HG03139 (cell line): Measurements from ENCODE around the gene DPYSL5.

Source experiments
- ATAC-seq: cut with Tn5 transposase; IDR thresholded peaks from one replicate; pipeline ENCODE4 v1.9.1; 2021; ENCODE audit not compliant: unreplicated experiment

DPYSL5 gene

DNA sequence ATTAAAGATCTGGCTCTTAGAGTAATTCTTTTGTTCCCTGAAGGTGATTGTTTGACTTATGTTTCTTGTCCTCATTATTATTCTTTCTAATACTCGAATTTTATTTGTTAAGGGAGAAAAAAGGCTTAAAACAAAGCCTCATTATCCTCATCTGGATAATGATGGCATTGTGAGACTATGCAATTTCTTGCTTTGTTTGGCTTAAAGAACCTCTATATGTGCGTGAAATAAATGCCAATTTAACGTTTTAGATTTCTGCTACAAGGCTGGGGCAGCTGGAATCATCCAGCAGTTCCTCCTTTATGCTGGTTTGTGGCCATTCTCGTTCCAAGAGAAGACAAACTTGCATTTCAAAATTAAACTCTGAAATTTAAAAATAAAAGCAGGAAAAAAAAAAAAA lies 4.9 kb upstream of the DPYSL5 start:
- ATAC-seq = no peak

DNA sequence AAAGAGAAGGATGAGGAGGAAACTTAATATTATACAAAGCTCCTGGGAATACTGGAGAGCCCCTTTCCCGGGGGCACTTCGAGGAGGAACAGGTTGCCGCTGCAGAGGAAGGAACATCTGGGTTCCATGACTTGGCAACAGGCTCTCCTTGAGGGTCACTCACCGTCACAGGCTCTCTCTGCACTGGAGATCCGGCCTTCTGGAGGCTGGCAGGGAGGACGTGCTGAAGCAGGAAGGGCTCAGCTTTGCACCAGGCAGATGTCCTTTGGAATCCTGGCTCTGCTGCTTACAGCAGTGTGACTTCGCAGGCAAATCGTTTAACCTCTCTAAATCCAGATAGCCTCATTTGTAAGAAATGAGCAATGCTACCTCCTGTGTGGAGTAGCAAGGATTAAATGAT lies 2.9 kb upstream of the DPYSL5 start:
- no peak for ATAC-seq

DNA sequence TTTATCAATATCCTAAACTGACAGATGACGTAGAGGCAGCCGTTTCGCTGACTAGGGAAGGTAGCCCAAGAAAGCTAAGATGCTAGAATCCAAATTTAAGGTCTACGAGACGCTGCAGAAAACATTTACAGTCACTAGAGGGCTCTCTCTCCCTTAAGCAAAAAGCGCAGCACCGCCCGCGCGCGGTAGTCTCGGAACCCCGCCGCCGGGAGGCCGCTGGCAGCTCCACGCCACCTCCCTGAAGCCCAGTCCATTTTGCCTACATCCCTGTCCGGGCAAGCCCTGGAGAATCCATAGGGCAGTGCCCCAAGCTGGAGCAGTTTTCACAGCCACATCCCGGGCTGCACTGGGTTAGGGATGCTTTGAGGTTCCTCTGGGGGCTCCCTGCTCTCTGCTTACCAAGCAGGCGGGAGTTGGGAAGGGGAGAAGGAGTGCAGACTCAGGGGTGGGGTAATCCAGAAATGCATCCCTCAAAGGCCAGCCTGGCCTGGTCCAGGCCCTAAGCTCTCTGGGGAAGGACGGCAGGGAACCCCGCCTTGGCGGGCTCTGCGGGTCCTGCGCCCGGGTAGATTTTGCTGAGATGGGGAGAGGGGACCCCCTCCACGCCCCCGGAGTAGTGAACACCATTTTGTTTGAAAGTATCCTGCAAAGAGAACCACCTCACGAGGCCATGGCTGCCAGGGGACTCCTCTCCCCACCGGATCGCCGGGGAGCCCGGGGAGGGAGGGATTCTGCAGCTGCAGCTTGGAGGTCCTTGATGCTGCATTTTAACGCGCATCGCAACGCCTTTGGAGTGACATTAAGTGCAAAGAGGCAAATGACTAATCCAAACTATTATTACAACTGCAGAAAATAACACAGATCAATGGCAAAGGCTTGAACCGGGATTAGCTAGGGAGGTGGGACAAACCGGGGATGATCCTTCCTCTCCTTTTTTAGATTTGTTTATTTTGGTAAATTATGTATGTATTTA lies 1.3 kb upstream of the DPYSL5 start:
- ATAC-seq = no peak

DNA sequence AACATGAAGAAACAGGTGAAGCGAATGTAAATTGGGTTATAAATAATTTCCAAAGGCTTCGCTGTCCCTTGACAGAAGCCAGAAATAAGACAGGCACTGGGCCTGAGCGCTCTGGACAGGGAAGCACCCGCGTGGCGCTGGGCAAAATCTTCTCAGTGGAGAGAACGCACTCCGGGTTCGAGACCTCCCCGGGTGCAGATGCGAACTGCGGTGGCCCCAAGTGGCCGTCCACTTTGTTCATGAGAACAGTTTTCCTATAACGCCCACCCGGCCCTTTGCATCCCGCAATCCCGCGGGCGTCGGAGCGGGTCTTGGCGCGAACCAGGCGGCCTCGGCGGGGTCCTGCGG lies 651 bp upstream of the DPYSL5 start:
- no peak for ATAC-seq

DNA sequence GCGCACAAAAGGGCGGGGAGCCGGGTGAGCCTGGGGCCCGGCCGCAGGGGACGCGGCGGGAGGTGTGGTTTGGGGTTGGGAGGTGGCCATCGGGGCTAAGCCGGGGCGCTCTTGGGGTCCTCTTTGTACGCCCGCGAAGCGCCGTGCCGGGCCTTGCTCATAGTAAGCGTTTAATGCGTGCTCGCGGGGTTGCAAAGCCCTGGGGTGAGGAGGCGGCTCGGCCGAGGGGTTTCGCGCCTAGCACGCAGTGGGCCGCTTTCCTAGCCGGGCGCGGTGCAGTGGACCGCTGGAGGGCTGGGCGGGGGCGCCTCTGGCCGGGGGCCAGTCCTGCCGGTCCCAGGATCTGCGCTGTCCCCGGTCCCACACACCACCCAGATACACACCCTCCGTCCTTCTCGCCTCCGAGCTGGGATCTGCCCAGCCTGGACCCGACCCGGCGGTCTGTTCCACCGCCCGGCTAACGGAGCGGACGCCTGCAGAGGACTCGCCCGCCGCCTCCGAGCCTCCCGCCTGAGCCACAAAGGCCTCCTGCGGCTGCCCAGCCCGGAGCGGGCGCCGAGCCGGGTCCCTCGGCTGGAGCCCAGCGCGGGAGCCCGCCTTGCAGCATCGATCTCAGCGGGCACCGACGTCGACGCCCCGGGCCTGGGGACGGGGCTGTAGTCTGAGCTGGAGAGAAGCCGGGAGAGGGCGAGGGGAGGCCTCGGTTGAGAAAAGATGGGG lies 564 bp downstream of the DPYSL5 start:
- no peak for ATAC-seq

DNA sequence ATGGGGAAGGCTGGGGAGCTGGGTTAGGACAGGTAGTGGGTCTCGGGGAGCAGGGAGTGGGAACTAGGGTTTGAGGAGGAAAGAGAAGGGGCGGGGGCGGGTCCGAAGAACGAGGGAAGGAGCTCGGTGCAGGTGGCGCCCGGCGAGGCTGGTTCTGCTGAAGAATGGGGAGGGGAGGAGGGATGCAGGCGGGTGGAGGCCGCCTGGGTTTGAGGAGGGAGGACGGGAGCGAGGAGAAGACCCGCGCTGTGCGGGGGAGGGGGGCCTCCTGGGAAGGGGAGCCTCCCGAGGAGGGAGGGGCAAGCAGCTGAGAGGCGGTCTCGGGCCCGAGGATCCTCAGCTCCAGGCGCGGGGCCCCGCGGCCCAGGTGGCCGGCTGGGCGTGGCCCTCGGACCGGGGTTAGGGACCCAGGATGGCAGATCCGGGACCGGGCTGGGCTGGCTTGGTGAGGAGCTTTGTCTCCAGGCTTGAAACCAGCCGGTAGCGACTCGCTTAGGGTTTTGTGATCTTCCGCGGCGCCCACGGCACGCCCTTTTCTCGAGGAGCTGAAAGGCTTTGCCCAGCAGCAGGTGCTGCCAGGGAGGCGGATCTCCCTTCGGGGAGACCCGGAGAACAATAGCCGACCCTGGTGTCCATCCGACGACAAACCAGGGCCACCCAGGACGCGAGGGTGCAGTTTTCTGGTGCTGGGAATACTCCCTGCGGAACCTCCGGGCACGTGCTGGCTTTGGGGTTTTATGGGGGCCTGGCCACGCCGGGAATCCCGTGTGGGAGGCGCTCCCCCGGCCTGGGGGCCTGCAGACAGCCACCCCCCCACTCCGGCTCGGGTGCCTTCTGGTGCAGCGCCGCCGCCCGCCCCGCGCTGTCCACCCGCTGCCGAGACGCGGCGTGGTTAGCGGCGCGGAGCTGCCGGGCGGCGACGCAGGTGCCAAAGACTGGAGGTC lies 1.4 kb downstream of the DPYSL5 start:
- ATAC-seq = no peak

DNA sequence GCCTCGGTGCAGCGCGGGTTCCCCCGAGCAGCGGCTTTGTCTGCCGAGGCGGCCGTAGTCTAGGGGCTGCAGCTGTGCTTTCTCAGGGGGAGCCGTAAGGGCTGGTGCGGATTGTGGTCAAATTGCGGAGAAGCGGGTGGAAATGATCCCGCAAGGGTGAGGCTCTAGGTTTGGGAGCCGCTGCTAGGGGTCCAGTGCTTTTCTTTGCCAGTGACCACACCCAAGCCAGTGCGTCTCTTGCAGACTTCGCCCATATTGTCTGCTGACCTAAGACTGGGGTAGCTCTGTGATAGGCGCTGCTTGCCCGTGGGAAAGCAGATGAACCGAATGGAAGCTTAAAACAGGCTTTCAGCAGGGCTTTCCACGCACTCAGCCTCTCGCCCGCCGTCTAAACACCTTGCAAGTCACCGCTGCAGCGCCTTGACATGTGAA lies 2.1 kb downstream of the DPYSL5 start:
- ATAC-seq = no peak

DNA sequence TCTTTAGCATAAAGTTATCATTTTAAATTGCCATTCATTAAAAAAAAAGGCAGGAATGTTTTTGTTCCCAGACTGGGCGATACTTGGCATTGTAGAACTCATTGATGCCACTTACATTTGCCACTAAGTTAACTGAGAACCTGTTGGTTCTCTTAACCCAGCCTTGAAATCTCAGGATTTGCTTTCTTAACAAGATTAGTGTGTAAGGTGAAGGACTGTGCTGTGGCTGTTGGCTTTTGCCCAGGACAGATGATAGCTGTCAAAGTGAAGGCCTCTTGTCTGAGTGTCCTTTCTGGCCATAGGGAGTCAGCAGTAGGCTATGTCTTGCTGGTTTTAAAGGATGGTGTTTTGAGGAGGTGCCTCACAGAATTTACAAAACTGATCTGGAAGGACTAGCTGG lies 2.6 kb downstream of the DPYSL5 start:
- no peak for ATAC-seq

DNA sequence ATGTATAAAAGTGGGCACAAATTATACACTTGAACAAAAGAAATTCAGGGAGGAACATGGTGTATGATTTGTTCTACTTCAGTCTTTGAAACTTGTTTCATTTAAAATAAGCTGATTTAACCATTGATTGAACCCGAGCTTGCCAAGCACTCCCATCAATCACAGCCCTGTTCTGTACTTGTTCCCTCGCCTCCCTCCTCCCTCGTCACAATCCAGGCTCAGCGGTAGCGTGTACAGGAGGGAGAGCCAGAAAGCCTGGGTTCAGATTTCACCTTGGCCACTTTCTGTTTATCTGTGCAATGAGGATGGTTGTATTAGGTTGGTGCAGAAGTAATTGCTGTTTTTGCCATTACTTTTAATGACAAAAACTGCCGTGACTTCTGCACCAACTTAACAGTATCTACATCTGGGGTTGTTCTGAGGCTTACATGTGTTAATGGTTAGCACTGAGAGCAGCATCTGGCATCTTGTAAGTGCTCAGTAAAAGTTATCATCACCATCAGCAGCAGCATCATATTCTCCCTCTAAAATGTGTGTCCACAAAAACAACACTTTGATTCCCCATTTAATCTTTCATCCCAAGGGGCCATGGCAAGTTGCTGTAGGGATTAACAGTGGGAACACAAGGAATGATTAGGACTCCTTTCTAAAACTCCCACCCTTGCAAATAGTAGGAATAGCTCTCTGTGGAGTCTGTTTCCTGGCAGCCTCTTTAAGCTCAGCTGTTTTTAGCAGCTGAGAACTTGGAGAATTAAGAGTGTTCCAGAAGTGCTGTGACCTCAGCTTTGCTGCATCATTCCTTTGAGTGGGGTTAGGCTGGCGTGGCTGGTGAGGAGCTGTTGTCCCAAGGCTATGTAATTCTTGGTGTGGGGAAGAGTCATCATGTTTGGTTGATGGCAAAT lies 4.7 kb downstream of the DPYSL5 start:
- ATAC-seq = no peak

DNA sequence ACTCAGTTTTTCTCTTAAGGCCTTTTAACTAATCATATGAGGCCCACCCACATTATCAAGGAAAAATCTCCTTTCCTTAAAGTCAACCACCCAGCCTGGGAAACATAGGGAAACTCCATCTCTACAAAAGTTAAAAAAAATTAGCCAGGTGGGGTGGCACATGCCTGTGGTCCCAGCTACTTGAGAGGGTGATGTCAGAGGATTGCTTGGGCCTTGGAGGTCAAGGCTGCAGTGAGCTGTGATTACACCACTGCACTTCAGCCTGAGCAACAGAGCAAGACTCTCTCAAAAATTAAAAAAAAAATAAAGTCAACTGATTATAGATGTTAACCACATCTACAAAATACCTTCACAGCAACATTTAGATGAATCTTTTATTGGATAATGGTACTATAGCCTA lies 5.8 kb downstream of the DPYSL5 start:
- no peak for ATAC-seq

DNA sequence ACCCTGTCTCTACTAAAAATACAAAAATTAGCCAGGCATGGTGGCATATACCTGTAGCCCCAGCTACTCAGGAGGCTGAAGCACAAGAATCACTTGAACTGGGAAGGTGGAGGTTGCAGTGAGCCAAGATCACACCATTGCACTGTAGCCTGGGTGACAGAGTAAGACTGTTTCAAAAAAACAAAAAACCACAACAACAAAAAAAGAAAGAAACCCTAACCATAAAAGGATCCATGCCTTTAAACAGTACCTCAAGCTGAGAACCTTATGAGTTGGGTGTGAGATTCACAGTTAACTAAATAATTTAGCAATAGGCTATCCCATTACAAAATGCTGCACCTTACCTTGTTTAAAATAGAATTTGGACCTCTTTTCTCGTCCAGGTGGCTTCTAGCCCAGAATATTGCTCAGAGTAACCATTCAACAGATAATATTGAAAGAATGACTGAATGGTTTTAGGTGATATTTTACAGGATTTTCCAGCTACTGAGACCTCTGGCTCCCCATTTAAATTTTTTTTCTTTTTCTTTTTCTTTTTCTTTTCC lies 6.4 kb downstream of the DPYSL5 start:
- no peak for ATAC-seq

DNA sequence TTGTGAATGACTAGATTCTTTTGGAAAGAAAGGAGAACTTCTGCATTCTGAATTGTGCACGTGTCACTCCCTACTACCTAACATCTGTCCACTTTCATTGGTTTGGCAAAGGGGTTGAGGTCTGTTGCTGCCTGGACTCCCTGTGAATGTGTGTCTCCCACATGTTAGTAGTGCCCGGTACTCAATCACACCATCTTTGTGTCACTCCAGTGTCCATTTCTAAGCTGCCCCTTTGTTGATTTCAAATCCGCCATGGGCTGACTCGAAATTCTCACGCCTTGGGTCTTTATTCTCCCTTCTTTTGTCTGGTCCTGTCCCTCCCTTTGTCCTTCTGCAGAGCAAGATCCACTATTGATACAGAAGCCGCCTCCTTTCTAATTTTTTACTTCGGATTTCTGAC lies 7.5 kb downstream of the DPYSL5 start:
- no peak for ATAC-seq

DNA sequence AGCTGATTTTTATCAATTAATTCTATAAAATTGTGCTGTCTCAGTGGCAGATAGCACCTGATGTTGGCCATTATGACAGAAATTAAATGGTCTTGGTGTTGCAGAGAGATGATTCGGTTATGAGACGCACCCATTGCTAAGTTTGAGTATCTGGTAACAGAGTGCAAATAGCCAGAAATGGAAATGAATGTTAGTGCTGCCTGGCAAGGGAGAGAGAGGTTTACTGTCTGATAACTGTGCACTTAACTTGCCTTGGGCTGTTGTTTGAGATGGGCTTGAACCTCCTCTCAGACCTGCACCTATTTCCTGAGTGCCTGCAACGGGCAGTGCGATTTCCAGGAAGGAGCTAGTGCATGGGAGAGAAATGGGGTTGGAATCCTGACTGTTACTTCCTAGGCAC lies 11.7 kb downstream of the DPYSL5 start:
- ATAC-seq = no peak

DNA sequence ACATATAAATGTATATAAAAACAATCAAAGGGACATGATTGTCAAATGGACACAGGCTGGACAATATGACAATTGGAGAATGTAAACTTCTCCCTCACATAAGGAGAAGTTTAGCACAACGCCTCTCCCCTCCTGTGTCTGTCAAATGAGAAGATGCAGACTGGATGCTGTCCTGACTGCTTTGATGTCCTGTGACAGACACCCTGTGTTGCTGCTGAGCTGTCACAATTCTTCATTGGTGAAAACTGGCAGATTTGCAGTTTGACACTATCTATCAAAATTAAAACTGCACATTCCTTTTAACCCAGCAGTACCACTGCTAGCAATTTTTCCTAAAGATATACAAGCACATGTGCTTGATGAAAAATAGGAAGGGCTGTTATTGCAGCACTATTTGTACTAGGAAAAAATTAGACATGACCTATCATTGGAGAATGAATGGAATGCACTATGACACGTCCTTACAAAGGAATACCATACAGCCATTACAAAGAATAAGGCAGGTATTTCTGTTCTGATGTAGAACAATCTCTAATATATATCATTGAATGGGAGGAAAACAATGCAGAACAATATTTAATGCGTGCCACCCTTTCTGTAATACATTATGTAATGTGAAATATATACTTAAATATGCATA lies 12.4 kb downstream of the DPYSL5 start:
- ATAC-seq = no peak

DNA sequence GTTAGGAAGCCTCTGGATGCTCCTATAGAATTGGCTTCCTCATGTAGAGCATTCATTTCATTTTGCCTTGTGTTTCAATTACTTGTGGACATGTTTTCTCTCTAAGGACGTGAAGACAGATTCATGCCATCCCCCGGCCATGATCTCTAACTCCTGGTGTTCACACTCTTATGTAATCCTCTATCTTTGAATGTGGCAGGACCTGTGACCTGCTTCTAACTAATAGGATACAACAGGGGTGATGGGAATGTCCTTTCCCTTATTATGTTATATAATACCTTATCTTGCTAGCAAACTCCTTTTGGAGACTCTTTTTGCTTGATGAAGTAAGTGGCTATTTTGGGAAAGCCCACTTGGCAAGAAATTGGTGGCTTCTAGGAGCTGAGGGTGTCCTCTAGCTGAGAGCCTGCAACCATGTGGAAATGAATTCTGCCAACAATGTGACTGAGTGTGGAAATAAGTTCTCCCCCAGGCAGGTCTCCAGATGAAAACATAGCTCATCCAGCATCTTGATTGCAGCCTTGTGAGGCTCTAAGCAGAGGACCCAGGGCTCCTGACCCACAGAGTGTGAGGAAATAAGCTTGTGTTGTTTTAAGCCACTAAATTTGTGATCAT lies 13.8 kb downstream of the DPYSL5 start:
- no peak for ATAC-seq

DNA sequence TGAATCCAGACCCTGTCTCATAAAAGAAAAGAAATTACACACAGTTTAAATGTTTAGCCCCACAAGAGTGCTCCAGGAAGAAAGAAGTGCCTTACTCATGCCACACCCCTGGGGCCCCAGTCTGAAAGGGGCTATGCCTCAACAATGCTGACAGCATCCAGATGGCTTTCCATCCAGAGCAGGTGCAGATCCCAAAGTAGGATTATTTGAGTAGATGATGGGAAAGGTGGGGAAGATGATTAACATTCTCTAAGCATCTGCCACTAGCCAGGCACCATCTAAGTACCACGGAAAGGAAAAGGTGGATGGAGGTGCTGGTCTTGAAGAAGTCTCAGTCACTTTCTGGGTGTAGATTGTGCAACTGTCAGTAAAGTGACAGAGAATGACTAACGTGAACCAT lies 16.3 kb downstream of the DPYSL5 start:
- ATAC-seq = no peak

DNA sequence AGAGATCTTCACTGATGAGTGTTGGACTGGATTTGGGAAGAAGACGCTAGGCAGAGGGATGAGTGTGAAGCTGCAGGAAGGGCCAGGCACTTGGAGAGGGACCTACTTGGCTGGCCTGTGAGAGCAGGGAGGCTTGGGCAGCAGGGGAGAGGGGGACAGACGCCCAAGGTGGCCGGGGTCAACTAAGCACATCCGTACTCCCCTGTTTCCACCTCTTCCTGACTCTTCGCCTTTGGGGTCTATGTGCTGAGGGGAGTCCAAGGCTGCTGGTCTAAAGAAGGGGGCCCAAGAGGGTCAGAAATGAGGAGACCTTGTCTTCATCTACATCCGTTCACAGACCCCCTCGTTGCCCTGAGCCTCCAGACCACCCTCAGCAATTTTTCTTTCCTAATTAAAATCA lies 16.7 kb downstream of the DPYSL5 start:
- ATAC-seq = no peak

DNA sequence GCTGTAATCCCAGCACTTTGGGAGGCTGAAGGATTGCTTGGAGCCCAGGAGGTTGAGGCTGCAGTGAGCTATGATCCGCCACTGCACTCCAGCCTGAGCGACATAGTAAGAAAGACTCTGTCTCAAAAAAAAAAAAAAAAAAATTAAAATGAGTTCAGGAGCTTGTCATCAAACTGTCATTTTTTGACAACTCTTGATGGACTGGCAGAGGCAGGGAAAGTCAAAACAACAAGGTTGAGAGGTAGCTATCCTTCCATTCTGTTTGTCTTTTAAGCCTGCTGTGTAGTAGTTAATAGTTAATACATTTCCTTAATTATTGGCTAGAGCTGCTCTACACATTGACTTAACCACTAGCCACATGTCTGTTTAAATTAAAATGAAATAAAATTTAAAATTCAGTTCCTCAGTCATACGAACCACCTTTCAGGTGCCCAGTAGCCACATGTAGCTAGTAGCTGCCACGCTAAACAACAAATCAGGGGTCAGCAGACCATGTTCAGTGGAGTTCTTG lies 22.7 kb downstream of the DPYSL5 start:
- no peak for ATAC-seq
